AG04450 (cell line): ENCODE results near the gene IRF1. TPM values are rescaled to one million over a fixed set of nuclear protein-coding genes. Genes with fewer than 3 reads are reported as not detected.

Experiments used
- CTCF ChIA-PET: fragments of 300-600, 350-600 bp; formaldehyde crosslinking; extraction: SDS; loops from one replicate; lab custom pipeline; 2022; ENCODE audit warnings: antibody characterized with exemption, inconsistent platforms; lab: Charles Lee
- POLR2A ChIA-PET: fragments of 350-600 bp; formaldehyde crosslinking; extraction: SDS; loops from one replicate; lab custom pipeline; 2021; ENCODE audit warnings: antibody characterized with exemption, inconsistent platforms; lab: Yijun Ruan, JAX
- DNase-seq: peaks from one replicate; pipeline ENCODE4 v3.0.0-alpha.2; 2011; ENCODE audit warnings: low read depth, low spot score
- H3K27ac ChIP-seq: one replicate; pipeline ENCODE4 v1.5.1; 2012; ENCODE audit warnings: low read depth, low read length, control low read depth
- H3K27me3 ChIP-seq: one replicate; pipeline ENCODE4 v1.6.0; 2012; ENCODE audit warnings: low read length; ENCODE audit not compliant: control insufficient read depth, insufficient read depth
- H3K4me3 ChIP-seq: 2 replicates; pipeline ENCODE4 v1.5.1; 2011; ENCODE audit warnings: mild to moderate bottlenecking, low read depth, low read length, control low read depth
- H3K9me3 ChIP-seq: 2 replicates; pipeline ENCODE4 v1.5.1; 2012; ENCODE audit warnings: low read length; ENCODE audit not compliant: control insufficient read depth, insufficient read depth
- polyA plus RNA-seq: library from polyadenylated mRNA; depleted of rRNA; stranded (reverse); fragments of >200 nt; gene quantifications from 2 replicates; pipeline ENCODE4 v1.2.3, GENCODE V29; 2011
- TF ChIP-seq, protein P1 (sequence below): IDR thresholded peaks from 2 replicates; pipeline ENCODE4 v1.5.1; 2011; ENCODE audit warnings: low read depth, low read length, control low read depth, inconsistent platforms

The IRF1 gene
- polyA plus RNA-seq, 1 experiment: 22.6 TPM

- no peaks in the 10 kb centered on the region for H3K27me3 ChIP-seq
- H3K9me3 ChIP-seq: no peaks in the 10 kb centered on the region
- TF ChIP-seq, protein P1, sequence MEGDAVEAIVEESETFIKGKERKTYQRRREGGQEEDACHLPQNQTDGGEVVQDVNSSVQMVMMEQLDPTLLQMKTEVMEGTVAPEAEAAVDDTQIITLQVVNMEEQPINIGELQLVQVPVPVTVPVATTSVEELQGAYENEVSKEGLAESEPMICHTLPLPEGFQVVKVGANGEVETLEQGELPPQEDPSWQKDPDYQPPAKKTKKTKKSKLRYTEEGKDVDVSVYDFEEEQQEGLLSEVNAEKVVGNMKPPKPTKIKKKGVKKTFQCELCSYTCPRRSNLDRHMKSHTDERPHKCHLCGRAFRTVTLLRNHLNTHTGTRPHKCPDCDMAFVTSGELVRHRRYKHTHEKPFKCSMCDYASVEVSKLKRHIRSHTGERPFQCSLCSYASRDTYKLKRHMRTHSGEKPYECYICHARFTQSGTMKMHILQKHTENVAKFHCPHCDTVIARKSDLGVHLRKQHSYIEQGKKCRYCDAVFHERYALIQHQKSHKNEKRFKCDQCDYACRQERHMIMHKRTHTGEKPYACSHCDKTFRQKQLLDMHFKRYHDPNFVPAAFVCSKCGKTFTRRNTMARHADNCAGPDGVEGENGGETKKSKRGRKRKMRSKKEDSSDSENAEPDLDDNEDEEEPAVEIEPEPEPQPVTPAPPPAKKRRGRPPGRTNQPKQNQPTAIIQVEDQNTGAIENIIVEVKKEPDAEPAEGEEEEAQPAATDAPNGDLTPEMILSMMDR: no peak
- ChIA-PET CTCF (interaction anchor here (0.8 to 1.6 kb wide), 5 partner anchors 14 to 266 kb away, joined by 3 to 5 read pairs (median 3); no protein-coding TSS in a partner anchor), POLR2A (interaction anchor here (0.5 to 2.6 kb wide), 6 partner anchors 17 to 67 kb away, joined by 3 to 28 read pairs (median 6); partner anchors contain the start of gene IRF1)
- H3K27ac ChIP-seq: peak overlapping the region; percentile 90
- no peak overlapping the region for H3K4me3 ChIP-seq
- DNase-seq: no peak
Measured at GRCh38 chr5:132456296-132456986, 34.1 kb downstream of the IRF1 start.

DNA sequence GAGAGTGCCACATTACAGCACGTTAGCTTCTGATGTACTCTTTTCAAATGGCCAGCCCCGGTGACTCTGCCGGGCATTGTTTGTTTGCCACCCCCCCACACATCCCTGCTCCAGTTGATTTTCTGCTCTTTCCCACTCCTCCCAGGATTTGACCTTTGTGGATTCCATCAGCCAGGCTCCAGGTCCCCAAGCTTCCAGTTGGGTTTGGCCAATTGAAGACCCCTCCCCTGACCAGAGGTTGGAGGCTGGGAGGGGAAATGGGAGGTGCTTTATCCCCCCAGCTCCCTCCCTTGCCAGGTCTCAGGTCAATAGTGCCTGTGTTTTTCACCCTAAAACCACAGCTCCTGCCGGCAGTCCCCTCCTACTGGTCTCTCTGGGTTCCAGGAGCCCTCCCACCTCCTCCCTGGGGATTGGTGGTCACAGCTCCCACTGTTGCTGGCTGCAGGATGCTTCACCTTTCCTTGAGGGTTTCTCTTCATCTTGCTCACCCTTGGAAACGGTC, 34.9 kb downstream of the IRF1 start:
- TF ChIP-seq, protein P1: no peak
- no peak overlapping the region for H3K27ac ChIP-seq
- POLR2A ChIA-PET: no interaction called here

DNA sequence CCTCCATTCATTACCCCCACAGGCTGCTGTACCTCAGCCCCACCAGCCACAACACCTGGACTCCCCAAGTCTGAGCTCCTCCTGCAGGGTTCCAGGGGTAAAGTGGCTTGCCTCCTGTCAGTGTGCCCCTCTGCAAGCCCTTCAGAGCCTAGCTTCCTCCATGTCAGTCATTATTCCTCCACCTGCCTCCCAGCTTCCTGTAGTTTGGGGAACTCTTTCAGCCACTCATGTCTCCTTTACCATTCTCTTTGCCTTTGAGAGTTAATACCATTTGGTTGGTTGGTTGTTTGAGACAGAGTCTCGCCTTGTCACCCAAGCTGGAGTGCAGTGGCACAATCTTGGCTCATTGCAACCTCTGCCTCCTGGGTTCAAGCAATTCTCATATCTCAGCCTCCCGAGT, 36.2 kb downstream of the IRF1 start:
- Histone ChIP-seq H3K27ac (no peak overlapping the region), H3K9me3 (no peaks in the 10 kb centered on the region), H3K27me3 (no peaks in the 10 kb centered on the region), H3K4me3 (no peak overlapping the region)
- DNase-seq: no peak
- POLR2A ChIA-PET: interaction anchor here (1.4 kb wide), 1 partner anchor 15 kb away, joined by 5 read pairs; no protein-coding TSS in a partner anchor
- CTCF ChIA-PET: no interaction called here
- TF ChIP-seq, protein P1: no peak

More for the DNA sequence above, 34.9 kb downstream of the IRF1 start:
- CTCF ChIA-PET: no interaction called here
- Histone ChIP-seq H3K9me3 (no peaks in the 10 kb centered on the region), H3K4me3 (no peak overlapping the region), H3K27me3 (no peaks in the 10 kb centered on the region)
- DNase-seq: no peak

DNA sequence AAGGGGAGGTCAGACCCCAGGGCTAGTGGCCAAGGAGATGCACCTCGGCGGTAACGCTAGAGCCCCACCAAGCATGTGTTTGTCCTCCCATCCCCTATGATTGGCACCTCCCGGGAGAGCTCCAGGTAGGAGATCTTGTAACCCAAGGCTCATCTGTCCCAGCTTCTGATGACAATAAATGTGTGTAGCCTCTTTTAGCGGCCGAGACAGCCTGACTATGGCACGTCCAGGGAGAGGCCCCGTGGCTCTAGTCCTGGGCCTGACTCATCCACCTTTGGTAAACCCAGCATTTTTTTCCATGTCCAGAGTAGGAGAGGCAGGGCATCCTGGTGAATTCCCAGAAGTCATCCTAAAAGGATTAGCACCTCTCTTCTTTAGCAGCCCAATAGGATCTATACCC, 39.2 kb downstream of the IRF1 start:
- POLR2A ChIA-PET: interaction anchor here (0.5 kb wide), 1 partner anchor 235 kb away, joined by 4 read pairs; no protein-coding TSS in a partner anchor
- Histone ChIP-seq H3K4me3 (no peak overlapping the region), H3K27me3 (no peaks in the 10 kb centered on the region), H3K27ac (no peak overlapping the region), H3K9me3 (peaks cover 4% of the 10 kb centered on the region)
- TF ChIP-seq, protein P1: no peak
- CTCF ChIA-PET: interaction anchor here (1.4 kb wide), 1 partner anchor 13 kb away, joined by 3 read pairs; no protein-coding TSS in a partner anchor
- DNase-seq: no peak

- Histone ChIP-seq H3K4me3 (no peak overlapping the region), H3K27ac (no peak overlapping the region), H3K27me3 (no peaks in the 10 kb centered on the region), H3K9me3 (peaks cover 4% of the 10 kb centered on the region)
- ChIA-PET CTCF (no interaction called here), POLR2A (no interaction called here)
- no peak for DNase-seq
- TF ChIP-seq, protein P1: no peak
Measured at GRCh38 chr5:132449060-132449459, 41.5 kb downstream of the IRF1 start.
